HG02840 (cell line): ENCODE results near the gene CSHL1.
"Not testable (repeated sequence)": the region's sequence is repeated elsewhere in the genome, so short reads cannot be mapped to it uniquely, and the experiment has no call there.

Experiments used
- ATAC-seq: cut with Tn5 transposase; IDR thresholded peaks from one replicate; pipeline ENCODE4 v1.9.1; 2021; ENCODE audit warnings: mild to moderate bottlenecking, moderate library complexity, moderate number of reproducible peaks; ENCODE audit not compliant: unreplicated experiment, low FRiP score

The CSHL1 gene

GRCh38 chr17:63920050-63920449 is 9.0 kb upstream of the CSHL1 start:
- not testable (repeated sequence) for ATAC-seq

GRCh38 chr17:63919311-63919723 is 8.3 kb upstream of the CSHL1 start:
- ATAC-seq: peak; percentile 50

GRCh38 chr17:63918789-63919305 is 7.8 kb upstream of the CSHL1 start, which contains the start of gene GH1:
GH1 (minus strand) TSS chr17:63918839; CDS start chr17:63918776, 63 bp downstream.
- ATAC-seq: not testable (repeated sequence)

GRCh38 chr17:63918305-63918704 is 7.2 kb upstream of the CSHL1 start:
- ATAC-seq: no peak

- no peak for ATAC-seq
Measured at GRCh38 chr17:63917646-63918045, 6.6 kb upstream of the CSHL1 start.

GRCh38 chr17:63917206-63917605 is 6.1 kb upstream of the CSHL1 start:
- ATAC-seq: not testable (repeated sequence)

- no peak for ATAC-seq
Measured at GRCh38 chr17:63916566-63917185, 5.6 kb upstream of the CSHL1 start.

GRCh38 chr17:63915753-63916152 is 4.7 kb upstream of the CSHL1 start:
- not testable (repeated sequence) for ATAC-seq

GRCh38 chr17:63914471-63914870 is 3.4 kb upstream of the CSHL1 start:
- ATAC-seq: no peak

- no peak for ATAC-seq
Measured at GRCh38 chr17:63911657-63912100, 621 bp upstream of the CSHL1 start.

GRCh38 chr17:63910096-63910495 is 962 bp downstream of the CSHL1 start:
- ATAC-seq: no peak

GRCh38 chr17:63909586-63909985 is 1.5 kb downstream of the CSHL1 start:
- not testable (repeated sequence) for ATAC-seq

- not testable (repeated sequence) for ATAC-seq
Measured at GRCh38 chr17:63907161-63907778, 3.8 kb downstream of the CSHL1 start.

- ATAC-seq: not testable (repeated sequence)
Measured at GRCh38 chr17:63904796-63905195, 6.3 kb downstream of the CSHL1 start.

GRCh38 chr17:63903787-63904201 is 7.3 kb downstream of the CSHL1 start:
- not testable (repeated sequence) for ATAC-seq

- ATAC-seq: not testable (repeated sequence)
Measured at GRCh38 chr17:63901971-63902370, 9.1 kb downstream of the CSHL1 start.

GRCh38 chr17:63898899-63899798 is 11.9 kb downstream of the CSHL1 start:
- ATAC-seq: not testable (repeated sequence)

- not testable (repeated sequence) for ATAC-seq
Measured at GRCh38 chr17:63896524-63897354, 14.3 kb downstream of the CSHL1 start, which contains the start of gene CSH1. CSH1 (minus strand) TSS chr17:63896574; CDS start chr17:63896511, 63 bp downstream.

- not testable (repeated sequence) for ATAC-seq
Measured at GRCh38 chr17:63894821-63895220, 16.2 kb downstream of the CSHL1 start.

- not testable (repeated sequence) for ATAC-seq
Measured at GRCh38 chr17:63894021-63894420, 17.0 kb downstream of the CSHL1 start.
